Central memory CD8-positive, alpha-beta T cell (primary cell): ENCODE measurements around the gene DRC1.
"Not testable (repeated sequence)": the region's sequence is repeated elsewhere in the genome, so short reads cannot be mapped to it uniquely, and the experiment has no call there.

ENCODE experiments used
- ATAC-seq: fragments of 150-1000 bp; cut with Tn5 transposase; replicated peaks from 2 replicates; pipeline ENCODE4 v1.10.0; 2022; ENCODE audit warnings: mild to moderate bottlenecking, moderate FRiP score, moderate number of reproducible peaks; ENCODE audit not compliant: poor library complexity, severe bottlenecking; ENCODE audit errors: extremely low read depth
- DNase-seq, 2 donors: peaks; one replicate each; pipeline ENCODE4 v3.0.0; 2021; ENCODE audit warnings: low spot score in 2 of 2
- H3K27ac Mint-ChIP-seq: one replicate; pipeline ENCODE4 v1.8.0; 2022; ENCODE audit warnings: low read depth, mild to moderate bottlenecking, moderate library complexity, mixed read lengths
- H3K27me3 Mint-ChIP-seq: one replicate; pipeline ENCODE4 v1.8.0; 2022; ENCODE audit warnings: mixed read lengths
- H3K36me3 Mint-ChIP-seq: one replicate; pipeline ENCODE4 v1.8.0; 2022; ENCODE audit warnings: mild to moderate bottlenecking, moderate library complexity, mixed read lengths; ENCODE audit not compliant: insufficient read depth
- H3K4me1 Mint-ChIP-seq: one replicate; pipeline ENCODE4 v1.8.0; 2022; ENCODE audit warnings: mixed read lengths
- H3K4me3 Mint-ChIP-seq: one replicate; pipeline ENCODE4 v1.8.0; 2022; ENCODE audit warnings: mild to moderate bottlenecking, moderate library complexity, mixed read lengths
- H3K9me3 Mint-ChIP-seq: one replicate; pipeline ENCODE4 v1.8.0; 2022; ENCODE audit warnings: mixed read lengths

DRC1 gene

GRCh38 chr2:26401739-26402541, at the start of gene DRC1:
DRC1 (plus strand) TSS chr2:26401920; CDS start chr2:26401990, 70 bp downstream.
- H3K4me3 Mint-ChIP-seq, result no peak within 1 kb of the TSS
- no peak for DNase-seq
- no peaks in the 10 kb centered on the region for H3K4me1 Mint-ChIP-seq
- ATAC-seq, result no peak
- H3K27ac Mint-ChIP-seq, result no peak within 1 kb of the TSS
- no peaks in the 10 kb centered on the region for H3K9me3 Mint-ChIP-seq
- H3K36me3 Mint-ChIP-seq, result peaks cover under 1% of the 10 kb centered on the region
- H3K27me3 Mint-ChIP-seq, result peaks cover 14% of the 10 kb centered on the region

GRCh38 chr2:26352892-26353291, 48.8 kb upstream of the DRC1 start:
- Mint-ChIP-seq H3K36me3 (peaks cover 7% of the 10 kb centered on the region), H3K9me3 (no peaks in the 10 kb centered on the region), H3K4me3 (no peak overlapping the region), H3K27me3 (no peaks in the 10 kb centered on the region), H3K4me1 (peaks cover 56% of the 10 kb centered on the region), H3K27ac (no peak overlapping the region)
- DNase-seq, result no peak
- no peak for ATAC-seq

GRCh38 chr2:26354469-26354868, 47.3 kb upstream of the DRC1 start:
- H3K4me3 Mint-ChIP-seq, ATAC-seq, H3K27me3 Mint-ChIP-seq, H3K9me3 Mint-ChIP-seq, H3K36me3 Mint-ChIP-seq, DNase-seq: not testable (repeated sequence)
- Mint-ChIP-seq H3K27ac (peak overlapping the region; percentile 35), H3K4me1 (peaks cover 62% of the 10 kb centered on the region)

GRCh38 chr2:26355038-26355995, 46.4 kb upstream of the DRC1 start:
- H3K4me3 Mint-ChIP-seq, result no peak overlapping the region
- ATAC-seq (no peak), DNase-seq (no peak)
- no peak overlapping the region for H3K27ac Mint-ChIP-seq
- no peaks in the 10 kb centered on the region for H3K27me3 Mint-ChIP-seq
- no peaks in the 10 kb centered on the region for H3K9me3 Mint-ChIP-seq
- peaks cover 8% of the 10 kb centered on the region for H3K36me3 Mint-ChIP-seq
- H3K4me1 Mint-ChIP-seq, result peaks cover 70% of the 10 kb centered on the region

GRCh38 chr2:26356111-26356510, 45.6 kb upstream of the DRC1 start:
- Mint-ChIP-seq H3K36me3 (peaks cover 8% of the 10 kb centered on the region), H3K9me3 (no peaks in the 10 kb centered on the region), H3K4me3 (no peak overlapping the region), H3K27ac (no peak overlapping the region), H3K27me3 (no peaks in the 10 kb centered on the region), H3K4me1 (peaks cover 77% of the 10 kb centered on the region)
- DNase-seq, result no peak
- no peak for ATAC-seq

GRCh38 chr2:26356771-26357170, 44.9 kb upstream of the DRC1 start:
- ATAC-seq, result no peak
- Mint-ChIP-seq H3K4me1 (peaks cover 71% of the 10 kb centered on the region), H3K9me3 (no peaks in the 10 kb centered on the region)

GRCh38 chr2:26359886-26360473, 41.7 kb upstream of the DRC1 start:
- Mint-ChIP-seq H3K27me3 (no peaks in the 10 kb centered on the region), H3K4me1 (peaks cover 64% of the 10 kb centered on the region), H3K9me3 (no peaks in the 10 kb centered on the region), H3K27ac (peak overlapping the region; percentile 87), H3K36me3 (peaks cover 5% of the 10 kb centered on the region), H3K4me3 (no peak overlapping the region)
- ATAC-seq, result no peak
- DNase-seq, result no peak

More at GRCh38 chr2:26356771-26357170, 44.9 kb upstream of the DRC1 start:
- H3K27me3 Mint-ChIP-seq, result no peaks in the 10 kb centered on the region
- H3K27ac Mint-ChIP-seq, result no peak overlapping the region
- no peak for DNase-seq
- H3K4me3 Mint-ChIP-seq, result no peak overlapping the region
- H3K36me3 Mint-ChIP-seq, result peaks cover 8% of the 10 kb centered on the region

GRCh38 chr2:26363323-26363722, 38.4 kb upstream of the DRC1 start:
- Mint-ChIP-seq H3K9me3 (no peaks in the 10 kb centered on the region), H3K27ac (peak overlapping the region; percentile 1)
- ATAC-seq, result no peak

GRCh38 chr2:26363958-26364357, 37.8 kb upstream of the DRC1 start:
- Mint-ChIP-seq H3K4me1 (peaks cover 30% of the 10 kb centered on the region), H3K9me3 (no peaks in the 10 kb centered on the region), H3K27ac (no peak overlapping the region), H3K27me3 (no peaks in the 10 kb centered on the region), H3K4me3 (no peak overlapping the region), H3K36me3 (peaks cover 13% of the 10 kb centered on the region)
- no peak for DNase-seq
- no peak for ATAC-seq

More at GRCh38 chr2:26363323-26363722, 38.4 kb upstream of the DRC1 start:
- no peak overlapping the region for H3K4me3 Mint-ChIP-seq
- peaks cover 36% of the 10 kb centered on the region for H3K4me1 Mint-ChIP-seq
- H3K27me3 Mint-ChIP-seq, result no peaks in the 10 kb centered on the region
- peaks cover 10% of the 10 kb centered on the region for H3K36me3 Mint-ChIP-seq
- no peak for DNase-seq

GRCh38 chr2:26364669-26365068, 37.1 kb upstream of the DRC1 start:
- ATAC-seq (no peak), DNase-seq (no peak)
- Mint-ChIP-seq H3K36me3 (peaks cover 13% of the 10 kb centered on the region), H3K4me1 (peaks cover 23% of the 10 kb centered on the region), H3K27ac (no peak overlapping the region), H3K4me3 (no peak overlapping the region), H3K27me3 (no peaks in the 10 kb centered on the region), H3K9me3 (no peaks in the 10 kb centered on the region)

GRCh38 chr2:26366957-26367356, 34.8 kb upstream of the DRC1 start:
- Mint-ChIP-seq H3K27ac (no peak overlapping the region), H3K4me3 (no peak overlapping the region), H3K9me3 (no peaks in the 10 kb centered on the region), H3K27me3 (no peaks in the 10 kb centered on the region), H3K36me3 (peaks cover 13% of the 10 kb centered on the region), H3K4me1 (peaks cover 9% of the 10 kb centered on the region)
- ATAC-seq (no peak), DNase-seq (no peak)

GRCh38 chr2:26369664-26370063, 32.1 kb upstream of the DRC1 start:
- not testable (repeated sequence) for ATAC-seq, H3K4me1 Mint-ChIP-seq, H3K9me3 Mint-ChIP-seq, H3K27me3 Mint-ChIP-seq, H3K4me3 Mint-ChIP-seq, DNase-seq, H3K27ac Mint-ChIP-seq
- peaks cover 27% of the 10 kb centered on the region for H3K36me3 Mint-ChIP-seq
